Endodermal cell (in vitro differentiated cells): ENCODE results near the gene ZNF284. TPM values are rescaled to one million over a fixed set of nuclear protein-coding genes. Genes with fewer than 3 reads are reported as not detected.

Experiments
- DNase-seq: peaks from one replicate; pipeline ENCODE4 v3.0.0-alpha.2; 2017
- H3K27ac ChIP-seq: 2 replicates; pipeline ENCODE4 v1.5.1; 2013; ENCODE audit warnings: mild to moderate bottlenecking, low read depth, low read length, moderate library complexity
- H3K27me3 ChIP-seq: 2 replicates; pipeline ENCODE4 v1.6.1; 2013; ENCODE audit warnings: mild to moderate bottlenecking, low read length, moderate library complexity; ENCODE audit not compliant: insufficient read depth, control insufficient read depth, poor library complexity, severe bottlenecking
- H3K36me3 ChIP-seq: 2 replicates; pipeline ENCODE4 v1.7.0; 2013; ENCODE audit warnings: mild to moderate bottlenecking, low read length, moderate library complexity; ENCODE audit not compliant: control insufficient read depth, insufficient read depth
- H3K4me1 ChIP-seq: one replicate; pipeline ENCODE4 v1.7.0; 2013; ENCODE audit warnings: low read length; ENCODE audit not compliant: control insufficient read depth, insufficient read depth
- H3K4me3 ChIP-seq: 2 replicates; pipeline ENCODE4 v1.5.1; 2013; ENCODE audit warnings: mild to moderate bottlenecking, low read length, moderate library complexity
- H3K9ac ChIP-seq: 2 replicates; pipeline ENCODE4 v1.6.1; 2013; ENCODE audit warnings: mild to moderate bottlenecking, low read length, moderate library complexity; ENCODE audit not compliant: poor library complexity, severe bottlenecking; ENCODE audit errors: extremely low read depth
- H3K9me3 ChIP-seq: 2 replicates; pipeline ENCODE4 v1.6.1; 2013; ENCODE audit warnings: mild to moderate bottlenecking, low read length, moderate library complexity; ENCODE audit not compliant: control insufficient read depth
- H3K27ac Mint-ChIP-seq: 2 replicates; pipeline ENCODE4 v1.8.0; 2020; ENCODE audit warnings: mixed read lengths
- H3K27me3 Mint-ChIP-seq: 2 replicates; pipeline ENCODE4 v1.8.0; 2021; ENCODE audit warnings: mild to moderate bottlenecking, mixed read lengths; ENCODE audit not compliant: insufficient read depth
- H3K36me3 Mint-ChIP-seq: 2 replicates; pipeline ENCODE4 v1.8.0; 2020; ENCODE audit warnings: low read depth, mixed read lengths
- H3K4me1 Mint-ChIP-seq: 2 replicates; pipeline ENCODE4 v1.8.0; 2020; ENCODE audit warnings: mixed read lengths
- H3K4me3 Mint-ChIP-seq: 2 replicates; pipeline ENCODE4 v1.8.0; 2020; ENCODE audit warnings: mild to moderate bottlenecking, moderate library complexity, mixed read lengths
- H3K9me3 Mint-ChIP-seq: 2 replicates; pipeline ENCODE4 v1.8.0; 2020; ENCODE audit warnings: mild to moderate bottlenecking, mixed read lengths
- WGBS, 2 experiments: methylation state at CpG; one replicate each; pipeline versions ENCODE4 v1.1.5 to v1.1.7; 2013; ENCODE audit warnings: missing lambda C conversion rate in 2 of 2, mixed read lengths in 1 of 2; ENCODE audit not compliant: insufficient coverage in 1 of 2, insufficient read length in 1 of 2; 5-methylcytosine and 5-hydroxymethylcytosine counted together
- total RNA-seq, 2 donors: library from RNA; stranded (reverse); fragmentation: NEBNext Ultra II Directional in 1 of 2; extraction: Animal tissue kit (Norgen Biotek cat#: 25700) in 1 of 2; gene quantifications; 2 replicates in 1 of 2; 3 replicates in 1 of 2; pipeline ENCODE4 v1.2.1, GENCODE V29; 2021
- TF ChIP-seq, protein P1 (sequence below): fragments of 200-600 bp; sonication (generic); conservative IDR thresholded peaks from 2 replicates; pipeline ENCODE4 v1.5.0; 2021; ENCODE audit warnings: antibody characterized with exemption, mild to moderate bottlenecking

ZNF284 gene
- total RNA-seq, 2 donors from 2014 or later: 1.9 to 2.2 TPM

DNA sequence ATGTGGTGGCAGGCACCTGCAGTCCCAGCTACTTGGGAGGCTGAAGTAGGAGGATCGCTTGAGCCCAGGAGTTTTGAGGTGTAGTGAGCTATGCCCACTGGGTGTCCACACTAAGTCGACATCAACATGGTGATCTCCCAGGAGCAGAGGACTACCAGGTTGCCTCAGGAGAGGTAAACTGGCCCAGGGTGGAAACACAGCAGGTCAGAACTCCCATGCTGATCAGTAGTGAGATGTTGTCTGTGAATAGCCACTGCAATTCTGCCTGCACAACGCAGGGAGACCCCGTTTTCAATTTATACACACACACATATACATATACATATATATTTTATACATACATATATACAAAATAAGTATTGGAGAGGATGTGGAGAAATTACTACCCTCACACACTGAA lies 20.1 kb downstream of the ZNF284 start:
- no peak for DNase-seq
- Mint-ChIP-seq H3K27ac (no peak overlapping the region), H3K36me3 (peaks cover 10% of the 10 kb centered on the region), H3K27me3 (peaks cover 9% of the 10 kb centered on the region), H3K4me3 (no peak overlapping the region), H3K4me1 (peaks cover 5% of the 10 kb centered on the region), H3K9me3 (no peaks in the 10 kb centered on the region)
- peaks cover 6% of the 10 kb centered on the region for H3K36me3 ChIP-seq
- 58 to 80% methylated on average over 2 of the region's 4 CpGs for WGBS, 2 experiments
- no peak overlapping the region for H3K27ac ChIP-seq
- no peaks in the 10 kb centered on the region for H3K27me3 ChIP-seq
- TF ChIP-seq, protein P1, sequence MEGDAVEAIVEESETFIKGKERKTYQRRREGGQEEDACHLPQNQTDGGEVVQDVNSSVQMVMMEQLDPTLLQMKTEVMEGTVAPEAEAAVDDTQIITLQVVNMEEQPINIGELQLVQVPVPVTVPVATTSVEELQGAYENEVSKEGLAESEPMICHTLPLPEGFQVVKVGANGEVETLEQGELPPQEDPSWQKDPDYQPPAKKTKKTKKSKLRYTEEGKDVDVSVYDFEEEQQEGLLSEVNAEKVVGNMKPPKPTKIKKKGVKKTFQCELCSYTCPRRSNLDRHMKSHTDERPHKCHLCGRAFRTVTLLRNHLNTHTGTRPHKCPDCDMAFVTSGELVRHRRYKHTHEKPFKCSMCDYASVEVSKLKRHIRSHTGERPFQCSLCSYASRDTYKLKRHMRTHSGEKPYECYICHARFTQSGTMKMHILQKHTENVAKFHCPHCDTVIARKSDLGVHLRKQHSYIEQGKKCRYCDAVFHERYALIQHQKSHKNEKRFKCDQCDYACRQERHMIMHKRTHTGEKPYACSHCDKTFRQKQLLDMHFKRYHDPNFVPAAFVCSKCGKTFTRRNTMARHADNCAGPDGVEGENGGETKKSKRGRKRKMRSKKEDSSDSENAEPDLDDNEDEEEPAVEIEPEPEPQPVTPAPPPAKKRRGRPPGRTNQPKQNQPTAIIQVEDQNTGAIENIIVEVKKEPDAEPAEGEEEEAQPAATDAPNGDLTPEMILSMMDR: no peak
- no peaks in the 10 kb centered on the region for H3K9me3 ChIP-seq
- H3K4me3 ChIP-seq: no peak overlapping the region
- H3K4me1 ChIP-seq: no peaks in the 10 kb centered on the region
- no peak overlapping the region for H3K9ac ChIP-seq

DNA sequence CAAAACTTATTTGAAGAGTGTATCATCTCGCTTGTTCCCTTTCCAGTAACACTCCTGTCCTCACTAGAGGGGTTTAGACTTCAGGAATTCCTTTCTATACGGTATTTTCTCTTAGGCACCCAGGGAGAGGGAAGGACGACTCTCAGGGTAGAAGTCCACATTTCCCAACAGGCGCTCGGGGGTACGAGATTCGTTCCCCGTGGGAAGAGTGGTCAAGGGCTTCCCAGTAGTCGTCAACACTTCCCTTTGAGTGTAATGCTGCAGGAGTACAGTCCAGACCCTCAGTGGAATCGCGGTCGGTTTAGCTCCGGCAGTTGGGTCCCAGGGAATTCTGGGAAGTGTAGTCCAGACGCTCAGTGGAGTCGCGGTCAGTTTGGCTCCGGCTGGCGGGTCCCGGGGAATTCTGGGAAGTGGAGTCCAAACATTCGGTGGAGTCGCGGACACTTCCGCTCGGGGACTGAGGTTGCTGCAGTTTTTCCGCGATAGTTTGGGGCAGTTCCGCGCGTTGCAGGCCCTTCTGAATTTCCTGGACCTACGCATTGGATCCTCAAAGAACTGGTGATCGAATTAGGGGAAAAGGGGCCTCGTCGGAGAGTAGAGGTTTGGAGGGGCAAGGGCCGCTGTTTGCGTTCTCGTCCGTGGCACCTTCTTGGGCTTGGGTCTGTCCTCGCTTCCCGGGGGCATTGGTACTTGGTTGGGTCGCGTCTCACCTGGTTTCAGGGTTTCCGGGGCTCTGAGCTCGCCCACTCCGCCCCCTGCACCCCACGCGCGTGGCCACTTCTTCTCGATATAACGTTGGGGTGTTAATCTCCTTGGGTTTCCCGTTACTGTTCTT lies 22.2 kb downstream of the ZNF284 start, which contains the start of gene ZNF224:
ZNF224 (plus strand) TSS at position 431 of the 835 bp plus-strand sequence. CDS start 3,513 bp downstream, outside the sequence.
- no peak within 1 kb of the TSS for H3K27ac ChIP-seq
- H3K4me1 Mint-ChIP-seq: peaks cover 5% of the 10 kb centered on the region
- WGBS, 2 experiments: 1% methylated on average over 25 to 50 of the region's 50 CpGs

GRCh38 chr19:44107751-44108150 lies 35.8 kb downstream of the ZNF284 start:
- Histone ChIP-seq H3K9ac (no peak overlapping the region), H3K4me3 (peak overlapping the region; percentile 2), H3K36me3 (peaks cover 64% of the 10 kb centered on the region), H3K9me3 (peaks cover 44% of the 10 kb centered on the region), H3K4me1 (no peaks in the 10 kb centered on the region), H3K27me3 (no peaks in the 10 kb centered on the region), H3K27ac (no peak overlapping the region)
- no peak for DNase-seq
- peaks cover 79% of the 10 kb centered on the region for H3K36me3 Mint-ChIP-seq
- H3K27me3 Mint-ChIP-seq: peaks cover 2% of the 10 kb centered on the region
- peaks cover 75% of the 10 kb centered on the region for H3K9me3 Mint-ChIP-seq
- WGBS, 2 experiments: 94 to 98% methylated on average over 2 to 3 of the region's 3 CpGs
- TF ChIP-seq, protein P1: no peak
- no peak overlapping the region for H3K27ac Mint-ChIP-seq
- H3K4me1 Mint-ChIP-seq: no peaks in the 10 kb centered on the region
- H3K4me3 Mint-ChIP-seq: no peak overlapping the region

More for the DNA sequence above, 22.2 kb downstream of the ZNF284 start, which contains the start of gene ZNF224:
- Histone ChIP-seq H3K9ac (peak within 1 kb of the TSS; percentile 82), H3K36me3 (peaks cover 22% of the 10 kb centered on the region), H3K4me3 (peak within 1 kb of the TSS; percentile 96), H3K4me1 (no peaks in the 10 kb centered on the region), H3K27me3 (no peaks in the 10 kb centered on the region), H3K9me3 (no peaks in the 10 kb centered on the region)
- Mint-ChIP-seq H3K9me3 (no peaks in the 10 kb centered on the region), H3K4me3 (peak within 1 kb of the TSS; percentile 99), H3K36me3 (peaks cover 20% of the 10 kb centered on the region), H3K27me3 (peaks cover 9% of the 10 kb centered on the region), H3K27ac (peak within 1 kb of the TSS; percentile 91)
- peak; percentile 96 for DNase-seq
- TF ChIP-seq, protein P1: no peak
